Smooth muscle cell (in vitro differentiated cells): ENCODE results near the gene SORBS1. TPM values are rescaled to one million over a fixed set of nuclear protein-coding genes. Genes with fewer than 3 reads are reported as not detected.

Experiments
- DNase-seq: peaks from one replicate; lab custom pipeline; 2025; ENCODE audit not compliant: unreplicated experiment; lab: John Stamatoyannopoulos, UW
- H2AFZ ChIP-seq: fragments of 200-600 bp; sonication (generic); 2 replicates; pipeline ENCODE4 v1.6.0; 2016; ENCODE audit warnings: antibody characterized with exemption, low read depth, mild to moderate bottlenecking
- H3F3A ChIP-seq: fragments of 200-600 bp; sonication (generic); 2 replicates; pipeline ENCODE4 v1.6.0; 2017; ENCODE audit warnings: antibody characterized with exemption, low read depth
- H3K27ac ChIP-seq: fragments of 200-600 bp; sonication (generic); 2 replicates; pipeline ENCODE4 v1.5.1; 2016; ENCODE audit warnings: low read depth, mild to moderate bottlenecking
- H3K27me3 ChIP-seq: fragments of 200-600 bp; sonication (generic); 2 replicates; pipeline ENCODE4 v1.6.1; 2016; ENCODE audit warnings: low read depth, mild to moderate bottlenecking
- H3K36me3 ChIP-seq: fragments of 200-600 bp; sonication (generic); 2 replicates; pipeline ENCODE4 v1.5.1; 2016; ENCODE audit warnings: low read depth
- H3K4me1 ChIP-seq: fragments of 200-600 bp; sonication (generic); 2 replicates; pipeline ENCODE4 v1.5.1; 2016; ENCODE audit warnings: low read depth
- H3K4me2 ChIP-seq: fragments of 200-600 bp; sonication (generic); 2 replicates; pipeline ENCODE4 v1.6.0; 2016; ENCODE audit warnings: mild to moderate bottlenecking
- H3K4me3 ChIP-seq: fragments of 200-600 bp; sonication (generic); 2 replicates; pipeline ENCODE4 v1.5.1; 2016; ENCODE audit warnings: mild to moderate bottlenecking
- H3K79me2 ChIP-seq: fragments of 200-600 bp; sonication (generic); 2 replicates; pipeline ENCODE4 v1.6.0; 2016; ENCODE audit warnings: low read depth, mild to moderate bottlenecking
- H3K9ac ChIP-seq: fragments of 200-600 bp; sonication (generic); 2 replicates; pipeline ENCODE4 v1.6.0; 2016; ENCODE audit warnings: low read depth
- H3K9me3 ChIP-seq: fragments of 200-600 bp; sonication (generic); replicated peaks from 2 replicates; pipeline ENCODE4 v1.5.1; 2016; ENCODE audit warnings: low read depth
- H4K20me1 ChIP-seq: fragments of 200-600 bp; sonication (generic); 2 replicates; pipeline ENCODE4 v1.6.0; 2016; ENCODE audit warnings: low read depth
- WGBS: methylation state at CpG from one replicate; pipeline ENCODE4 v1.1.7; 2016; ENCODE audit warnings: low lambda C conversion rate; 5-methylcytosine and 5-hydroxymethylcytosine counted together
- polyA plus RNA-seq: library from polyadenylated mRNA; unstranded; fragments of >200 nt; fragmentation: Nextera tagmentation; extraction: Ambion mirVana; gene quantifications from 2 replicates; pipeline ENCODE4 v1.2.1, GENCODE V29; 2016
- total RNA-seq: library from RNA; depleted of rRNA; stranded (reverse); fragments of >200 nt; gene quantifications from 2 replicates; pipeline ENCODE4 v1.2.3, GENCODE V29; 2014
- TF ChIP-seq, protein P1 (sequence below): fragments of 200-600 bp; sonication (generic); IDR thresholded peaks from 2 replicates; pipeline ENCODE4 v1.5.1; 2017; ENCODE audit warnings: borderline replicate concordance, mild to moderate bottlenecking, antibody characterized with exemption; ENCODE audit not compliant: insufficient read depth, poor library complexity, severe bottlenecking

The SORBS1 gene
- total and polyA plus RNA-seq, 2 experiments from 2014 or later, result 14.6 to 21.0 TPM

- Histone ChIP-seq H4K20me1 (no peaks in the 10 kb centered on the region), H3F3A (peaks cover 4% of the 10 kb centered on the region), H3K27ac (no peak overlapping the region), H2AFZ (no peak overlapping the region), H3K4me1 (peaks cover 17% of the 10 kb centered on the region), H3K36me3 (no peaks in the 10 kb centered on the region), H3K27me3 (no peaks in the 10 kb centered on the region), H3K9ac (no peak overlapping the region), H3K4me3 (no peak overlapping the region), H3K79me2 (no peaks in the 10 kb centered on the region), H3K9me3 (no peaks in the 10 kb centered on the region), H3K4me2 (peak overlapping the region; percentile 23)
- WGBS, result 51% methylated on average over 8 of the region's 8 CpGs
- TF ChIP-seq, protein P1, sequence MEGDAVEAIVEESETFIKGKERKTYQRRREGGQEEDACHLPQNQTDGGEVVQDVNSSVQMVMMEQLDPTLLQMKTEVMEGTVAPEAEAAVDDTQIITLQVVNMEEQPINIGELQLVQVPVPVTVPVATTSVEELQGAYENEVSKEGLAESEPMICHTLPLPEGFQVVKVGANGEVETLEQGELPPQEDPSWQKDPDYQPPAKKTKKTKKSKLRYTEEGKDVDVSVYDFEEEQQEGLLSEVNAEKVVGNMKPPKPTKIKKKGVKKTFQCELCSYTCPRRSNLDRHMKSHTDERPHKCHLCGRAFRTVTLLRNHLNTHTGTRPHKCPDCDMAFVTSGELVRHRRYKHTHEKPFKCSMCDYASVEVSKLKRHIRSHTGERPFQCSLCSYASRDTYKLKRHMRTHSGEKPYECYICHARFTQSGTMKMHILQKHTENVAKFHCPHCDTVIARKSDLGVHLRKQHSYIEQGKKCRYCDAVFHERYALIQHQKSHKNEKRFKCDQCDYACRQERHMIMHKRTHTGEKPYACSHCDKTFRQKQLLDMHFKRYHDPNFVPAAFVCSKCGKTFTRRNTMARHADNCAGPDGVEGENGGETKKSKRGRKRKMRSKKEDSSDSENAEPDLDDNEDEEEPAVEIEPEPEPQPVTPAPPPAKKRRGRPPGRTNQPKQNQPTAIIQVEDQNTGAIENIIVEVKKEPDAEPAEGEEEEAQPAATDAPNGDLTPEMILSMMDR, result no peak
- DNase-seq, result no peak
These were observed 257.6 kb downstream of the SORBS1 start for GRCh38 chr10:95303535-95303934.

GRCh38 chr10:95300022-95300539, 261.1 kb downstream of the SORBS1 start:
- Histone ChIP-seq H3F3A (no peaks in the 10 kb centered on the region), H3K27ac (no peak overlapping the region), H3K36me3 (no peaks in the 10 kb centered on the region), H4K20me1 (no peaks in the 10 kb centered on the region), H2AFZ (no peak overlapping the region), H3K27me3 (no peaks in the 10 kb centered on the region), H3K4me1 (peaks cover 18% of the 10 kb centered on the region), H3K9me3 (no peaks in the 10 kb centered on the region), H3K4me2 (no peak overlapping the region), H3K79me2 (no peaks in the 10 kb centered on the region), H3K4me3 (no peak overlapping the region), H3K9ac (no peak overlapping the region)
- 87% methylated on average over 3 of the region's 3 CpGs for WGBS
- no peak for DNase-seq
- TF ChIP-seq, protein P1, result no peak

GRCh38 chr10:95297402-95297801, 263.8 kb downstream of the SORBS1 start:
- Histone ChIP-seq H3K27me3 (no peaks in the 10 kb centered on the region), H3K9me3 (no peaks in the 10 kb centered on the region), H3K79me2 (no peaks in the 10 kb centered on the region), H3K4me2 (no peak overlapping the region), H3K9ac (no peak overlapping the region), H2AFZ (no peak overlapping the region), H4K20me1 (no peaks in the 10 kb centered on the region), H3K4me3 (no peak overlapping the region), H3K4me1 (peaks cover 6% of the 10 kb centered on the region), H3F3A (no peaks in the 10 kb centered on the region), H3K27ac (no peak overlapping the region), H3K36me3 (no peaks in the 10 kb centered on the region)
- TF ChIP-seq, protein P1, result no peak
- DNase-seq, result no peak
- 81% methylated on average over 3 of the region's 3 CpGs for WGBS

DNA sequence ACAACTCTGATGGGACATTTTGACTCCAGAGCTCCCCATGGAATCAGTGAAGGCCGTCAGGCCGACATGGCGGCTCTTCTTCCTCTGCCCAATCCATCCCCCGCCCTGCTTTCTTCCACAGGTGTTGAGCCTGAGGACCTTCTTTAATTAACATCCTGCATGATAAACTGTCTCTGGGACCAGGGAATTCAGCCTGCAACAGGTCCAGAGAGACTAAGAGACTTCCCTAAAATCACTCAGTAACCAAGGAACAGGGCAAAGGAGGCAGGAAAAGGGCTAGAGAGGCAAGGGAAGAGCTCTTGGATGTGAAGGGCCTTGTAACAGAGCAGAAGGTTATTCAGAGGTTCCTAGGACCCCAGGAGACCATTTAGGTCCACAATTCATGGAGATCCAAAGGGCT, 264.4 kb downstream of the SORBS1 start:
- no peak overlapping the region for H3K27ac ChIP-seq
- 97% methylated on average over 4 of the region's 4 CpGs for WGBS
- no peaks in the 10 kb centered on the region for H3K36me3 ChIP-seq
- no peaks in the 10 kb centered on the region for H4K20me1 ChIP-seq
- peaks cover 6% of the 10 kb centered on the region for H3K4me1 ChIP-seq
- no peaks in the 10 kb centered on the region for H3K27me3 ChIP-seq
- no peak overlapping the region for H3K9ac ChIP-seq
- no peak overlapping the region for H2AFZ ChIP-seq
- TF ChIP-seq, protein P1, result no peak
- H3F3A ChIP-seq, result no peaks in the 10 kb centered on the region
- H3K9me3 ChIP-seq, result no peaks in the 10 kb centered on the region
- DNase-seq, result no peak
- no peak overlapping the region for H3K4me2 ChIP-seq
- H3K79me2 ChIP-seq, result no peaks in the 10 kb centered on the region
- no peak overlapping the region for H3K4me3 ChIP-seq
